HUES6 (cell line): ENCODE data around the gene ZBTB20.
"Not testable (repeated sequence)": the region's sequence is repeated elsewhere in the genome, so short reads cannot be mapped to it uniquely, and the experiment has no call there.

Experiments
- H3K27ac ChIP-seq: 2 replicates; pipeline ENCODE4 v1.7.0; 2013; ENCODE audit warnings: low read depth, mild to moderate bottlenecking, low read length, inconsistent platforms
- H3K27me3 ChIP-seq: 2 replicates; pipeline ENCODE4 v1.6.1; 2013; ENCODE audit warnings: low read length; ENCODE audit not compliant: control insufficient read depth, insufficient read depth
- H3K36me3 ChIP-seq: 2 replicates; pipeline ENCODE4 v1.6.1; 2013; ENCODE audit warnings: low read length; ENCODE audit not compliant: control insufficient read depth, insufficient read depth
- H3K4me1 ChIP-seq: 2 replicates; pipeline ENCODE4 v1.6.1; 2013; ENCODE audit warnings: low read length; ENCODE audit not compliant: control insufficient read depth, insufficient read depth
- H3K4me3 ChIP-seq: 2 replicates; pipeline ENCODE4 v1.5.1; 2013; ENCODE audit warnings: low read depth, low read length
- H3K9ac ChIP-seq: one replicate; pipeline ENCODE4 v1.6.1; 2013; ENCODE audit warnings: mild to moderate bottlenecking, low read length
- H3K9me3 ChIP-seq: 2 replicates; pipeline ENCODE4 v1.6.1; 2013; ENCODE audit warnings: low read depth, low read length; ENCODE audit not compliant: control insufficient read depth, insufficient read depth

Gene ZBTB20

GRCh38 chr3:115146418-115147328 is at the start of gene ZBTB20:
ZBTB20 (minus strand) TSS chr3:115147288.
- H3K4me1 ChIP-seq = 0 out of 2 replicates have a peak, but pooled peaks cover 3% of the 10 kb centered on the region
- peak within 1 kb of the TSS; percentile 81 for H3K4me3 ChIP-seq
- no peaks in the 10 kb centered on the region for H3K9me3 ChIP-seq
- H3K36me3 ChIP-seq = no peaks in the 10 kb centered on the region
- H3K9ac ChIP-seq = peak within 1 kb of the TSS; percentile 77
- H3K27ac ChIP-seq = peak within 1 kb of the TSS; percentile 58
- H3K27me3 ChIP-seq = no peaks in the 10 kb centered on the region

GRCh38 chr3:115194476-115194875 is 47.4 kb upstream of the ZBTB20 start:
- H3K4me3 ChIP-seq = no peak overlapping the region

GRCh38 chr3:115190747-115191146 is 43.7 kb upstream of the ZBTB20 start:
- H3K4me3 ChIP-seq = no peak overlapping the region
- H3K36me3 ChIP-seq = no peaks in the 10 kb centered on the region
- H3K4me1 ChIP-seq = no peaks in the 10 kb centered on the region
- H3K9ac ChIP-seq = no peak overlapping the region
- peaks cover 18% of the 10 kb centered on the region for H3K9me3 ChIP-seq
- no peak overlapping the region for H3K27ac ChIP-seq
- no peaks in the 10 kb centered on the region for H3K27me3 ChIP-seq

More at GRCh38 chr3:115194476-115194875, 47.4 kb upstream of the ZBTB20 start:
- H3K9ac ChIP-seq = no peak overlapping the region
- peaks cover 13% of the 10 kb centered on the region for H3K9me3 ChIP-seq
- H3K27me3 ChIP-seq = no peaks in the 10 kb centered on the region
- H3K4me1 ChIP-seq = no peaks in the 10 kb centered on the region
- no peaks in the 10 kb centered on the region for H3K36me3 ChIP-seq
- H3K27ac ChIP-seq = no peak overlapping the region

DNA sequence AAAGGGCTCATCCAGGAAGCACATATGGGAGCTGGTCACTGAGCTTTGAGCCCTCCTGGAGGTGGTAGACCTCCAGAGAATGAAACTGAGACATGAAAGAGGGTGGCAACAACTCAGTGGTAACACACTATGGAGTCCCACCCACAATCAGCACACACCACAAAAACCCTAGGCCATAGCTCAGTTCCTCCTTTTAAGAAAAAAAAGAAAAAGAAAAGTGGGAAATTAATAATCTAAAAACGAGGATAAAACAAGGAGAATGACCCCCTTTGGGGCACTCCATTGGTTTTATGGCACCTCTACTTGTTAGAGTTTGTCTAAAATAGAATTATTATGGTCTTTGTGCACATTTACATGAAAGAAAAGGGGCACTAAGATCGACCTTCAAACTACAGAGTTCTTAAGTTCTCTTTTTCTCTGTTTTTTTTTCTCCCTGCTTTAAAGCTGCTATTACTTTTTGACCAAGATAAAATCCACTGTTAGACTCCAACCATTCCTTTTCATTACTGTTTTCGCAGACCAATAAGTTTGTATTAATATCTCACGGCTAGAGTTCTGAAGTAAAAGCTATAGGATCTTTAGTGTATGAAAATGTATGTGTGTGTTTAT is 40.2 kb upstream of the ZBTB20 start:
- no peak overlapping the region for H3K4me3 ChIP-seq

GRCh38 chr3:115186351-115187148 is 39.5 kb upstream of the ZBTB20 start:
- H3K4me3 ChIP-seq = no peak overlapping the region
- H3K36me3 ChIP-seq = no peaks in the 10 kb centered on the region
- no peak overlapping the region for H3K9ac ChIP-seq
- H3K9me3 ChIP-seq = peaks cover 18% of the 10 kb centered on the region
- H3K27me3 ChIP-seq = no peaks in the 10 kb centered on the region
- H3K4me1 ChIP-seq = no peaks in the 10 kb centered on the region
- H3K27ac ChIP-seq = no peak overlapping the region

More for the DNA sequence above, 40.2 kb upstream of the ZBTB20 start:
- Histone ChIP-seq H3K9ac (no peak overlapping the region), H3K4me1 (no peaks in the 10 kb centered on the region), H3K27ac (no peak overlapping the region), H3K9me3 (peaks cover 18% of the 10 kb centered on the region), H3K36me3 (no peaks in the 10 kb centered on the region), H3K27me3 (no peaks in the 10 kb centered on the region)

DNA sequence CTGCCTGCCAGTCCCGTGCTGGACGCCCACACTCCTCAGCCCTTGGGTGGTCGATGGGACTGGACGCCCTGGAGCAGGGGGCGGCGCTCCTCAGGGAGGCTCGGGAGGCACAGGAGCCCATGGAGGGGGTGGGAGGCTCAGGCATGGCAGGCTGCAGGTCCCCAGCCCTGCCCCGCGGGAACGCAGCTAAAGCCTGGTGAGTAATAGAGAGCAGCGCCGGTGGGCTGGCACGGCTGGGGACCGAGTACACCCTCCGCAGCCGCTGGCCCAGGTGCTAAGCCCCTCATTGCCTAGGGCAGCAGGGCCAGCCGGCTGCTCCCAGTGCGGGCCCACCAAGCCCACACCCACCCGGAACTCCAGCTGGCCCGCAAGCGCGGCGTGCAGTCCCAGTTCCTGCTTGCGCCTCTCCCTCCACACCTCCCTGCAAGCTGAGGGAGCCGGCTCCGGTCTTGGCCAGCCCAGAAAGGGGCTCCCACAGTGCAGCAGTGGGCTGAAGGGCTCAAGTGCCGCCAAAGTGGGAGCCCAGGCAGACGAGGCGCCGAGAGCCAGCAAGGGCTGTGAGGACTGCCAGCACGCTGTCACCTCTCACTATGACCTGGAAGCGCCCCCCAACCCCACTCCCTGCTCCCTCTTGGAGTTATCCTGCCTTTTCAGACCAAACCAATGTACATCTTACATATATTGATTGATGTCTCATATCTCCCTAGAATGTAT is 37.9 kb upstream of the ZBTB20 start:
- H3K4me1 ChIP-seq, H3K9me3 ChIP-seq, H3K27me3 ChIP-seq, H3K9ac ChIP-seq, H3K27ac ChIP-seq, H3K4me3 ChIP-seq, H3K36me3 ChIP-seq: not testable (repeated sequence)

GRCh38 chr3:115178930-115179329 is 31.8 kb upstream of the ZBTB20 start:
- not testable (repeated sequence) for H3K4me3 ChIP-seq, H3K9ac ChIP-seq, H3K27ac ChIP-seq, H3K27me3 ChIP-seq, H3K36me3 ChIP-seq, H3K9me3 ChIP-seq, H3K4me1 ChIP-seq

DNA sequence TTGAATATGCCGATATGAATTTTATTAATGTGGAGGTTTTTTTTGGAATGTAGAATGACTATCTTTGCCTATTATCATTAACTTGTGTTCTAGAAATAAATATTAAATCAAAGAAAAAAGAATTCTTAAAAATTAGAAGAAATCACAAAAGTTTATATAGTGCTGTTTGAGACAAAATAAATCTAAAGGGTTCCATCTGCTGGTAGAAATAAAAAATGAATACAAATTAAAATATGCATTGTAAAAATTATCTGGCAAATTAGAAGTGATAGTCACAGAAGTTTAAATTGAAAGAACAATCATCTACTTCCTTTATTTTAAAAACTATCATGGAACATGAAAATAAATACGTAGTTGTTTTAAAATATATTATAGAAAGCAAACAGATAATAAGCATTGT is 22.7 kb upstream of the ZBTB20 start:
- H3K9me3 ChIP-seq = no peaks in the 10 kb centered on the region
- no peak overlapping the region for H3K9ac ChIP-seq
- no peak overlapping the region for H3K4me3 ChIP-seq
- H3K36me3 ChIP-seq = no peaks in the 10 kb centered on the region
- H3K27me3 ChIP-seq = no peaks in the 10 kb centered on the region
- H3K4me1 ChIP-seq = no peaks in the 10 kb centered on the region
- no peak overlapping the region for H3K27ac ChIP-seq

DNA sequence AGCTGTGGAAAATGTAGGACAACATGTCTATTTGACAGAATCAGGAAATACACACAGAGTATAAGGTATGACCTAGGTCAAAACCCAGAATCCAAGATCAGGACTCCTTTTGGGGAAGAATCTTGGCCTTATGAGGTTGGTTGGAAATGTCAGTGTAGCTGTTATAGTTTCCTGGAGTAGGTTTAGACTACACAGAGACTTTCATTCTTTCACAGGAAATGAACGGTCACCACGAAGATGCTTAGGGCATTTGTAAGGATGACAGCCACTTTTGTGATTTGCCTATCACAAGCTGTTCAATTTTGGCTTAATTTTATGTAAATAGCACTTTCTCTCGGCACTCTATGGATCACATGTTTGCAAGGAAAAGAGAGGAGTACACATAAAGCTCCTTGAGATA is 18.6 kb upstream of the ZBTB20 start:
- Histone ChIP-seq H3K4me1 (no peaks in the 10 kb centered on the region), H3K9me3 (no peaks in the 10 kb centered on the region), H3K27ac (no peak overlapping the region), H3K27me3 (no peaks in the 10 kb centered on the region), H3K4me3 (no peak overlapping the region), H3K9ac (no peak overlapping the region), H3K36me3 (no peaks in the 10 kb centered on the region)

GRCh38 chr3:115165266-115165665 is 18.2 kb upstream of the ZBTB20 start:
- H3K27me3 ChIP-seq = no peaks in the 10 kb centered on the region
- no peak overlapping the region for H3K4me3 ChIP-seq
- H3K36me3 ChIP-seq = no peaks in the 10 kb centered on the region
- H3K27ac ChIP-seq = no peak overlapping the region
- H3K9me3 ChIP-seq = no peaks in the 10 kb centered on the region
- H3K9ac ChIP-seq = no peak overlapping the region
- no peaks in the 10 kb centered on the region for H3K4me1 ChIP-seq
